Pancreas (tissue), 10 donors: ENCODE data around the gene DIP2A. TPM values are rescaled to one million over a fixed set of nuclear protein-coding genes. Genes with fewer than 3 reads are reported as not detected.
A peak's percentile ranks its signal among the peaks of the same experiment; 100 is the strongest.

Source experiments
- ATAC-seq, 4 donors: fragments of 200-7000 bp; cut with Tn5 transposase; one replicate each; pipeline versions ENCODE4 v1.8.0 to v1.9.1; 2020; ENCODE audit warnings: mild to moderate bottlenecking in 4 of 4, moderate library complexity in 4 of 4
- DNase-seq, 6 donors: peaks; one replicate each; pipeline ENCODE4 v3.0.0-alpha.2; 2020
- FAIRE-seq: peaks from 2 replicates; lab custom pipeline; 2012; peaks lifted over from hg19 to GRCh38; lab: Jason Lieb, UNC
- H3K27ac ChIP-seq, 4 donors: fragments of 200-600 bp; sonication (generic); 1 replicate in 3 of 4; 2 replicates in 1 of 4; pipeline versions ENCODE4 v1.5.0 to v1.8.0; 2020
- H3K27me3 ChIP-seq, 4 donors: fragments of 200-600 bp; one replicate each; pipeline ENCODE4 v1.8.0; 2021
- H3K36me3 ChIP-seq, 3 donors: fragments of 200-600 bp; sonication (generic) in 1 of 3; one replicate each; pipeline versions ENCODE4 v1.5.0 to v1.8.0; 2020 to 2021
- H3K4me1 ChIP-seq, 3 donors: fragments of 200-600 bp; one replicate each; pipeline ENCODE4 v1.8.0; 2021
- H3K4me3 ChIP-seq, 4 donors: fragments of 200-600 bp; sonication (generic) in 2 of 4; one replicate each; pipeline versions ENCODE4 v1.5.0 to v1.8.0; 2020 to 2021
- H3K9me3 ChIP-seq, 4 donors: fragments of 200-600 bp; one replicate each; pipeline ENCODE4 v1.8.0; 2021
- WGBS, 2 donors: extraction: QIAGEN DNeasy Blood & Tissue Kit; methylation state at CpG; one replicate each; pipeline ENCODE4 v1.1.7; 2013; 5-methylcytosine and 5-hydroxymethylcytosine counted together
- intact Hi-C, 3 donors: fragments of 100-400 bp; cut with DNase I; formaldehyde crosslinking; loops; one replicate each; pipeline versions ENCODE4 v1.11.1 to v1.14.2; 2022
- polyA plus RNA-seq, 2 donors: library from polyadenylated mRNA; stranded (reverse); fragments of 200-250 nt; gene quantifications; one replicate each; pipeline ENCODE4 v1.2.3, GENCODE V29; 2013
- total RNA-seq, 6 donors: library from RNA; stranded (reverse); fragmentation: NEBNext Ultra II Directional in 4 of 6; extraction: Animal tissue kit (Norgen Biotek cat#: 25700) in 4 of 6; gene quantifications; one replicate each; pipeline versions ENCODE4 v1.2.1 to v1.2.4, GENCODE V29; 2021 to 2023
- TF ChIP-seq, protein P1 (sequence below), 4 donors: fragments of 200-600 bp; sonication (generic) in 3 of 4; IDR thresholded peaks; one replicate each; pipeline versions ENCODE4 v1.5.0 to v1.8.0; 2021; ENCODE audit warnings: antibody characterized with exemption in 4 of 4
- donor health status: healthy with polysubstance abuse.
- donor health status: DM: no; HTN: no; CAD: no; lungs with moderate emphysema.
- donor health status: DM: no; HTN: no; CAD: no.
- donor health status: control.
- donor health status: control.
- donor health status: Bipolar disorder and iron deficiency.
- donor health status: DM: yes; HTN: yes; CAD: no.
- donor health status: DM: no; HTN: no; CAD: no.
- donor health status: DM: no; HTN: no; CAD: no.
- donor health status: DM: yes; HTN: yes; CAD: no.

DIP2A gene
- total and polyA plus RNA-seq, 8 donors: 12.1 to 28.7 (median 18.4) TPM

DNA sequence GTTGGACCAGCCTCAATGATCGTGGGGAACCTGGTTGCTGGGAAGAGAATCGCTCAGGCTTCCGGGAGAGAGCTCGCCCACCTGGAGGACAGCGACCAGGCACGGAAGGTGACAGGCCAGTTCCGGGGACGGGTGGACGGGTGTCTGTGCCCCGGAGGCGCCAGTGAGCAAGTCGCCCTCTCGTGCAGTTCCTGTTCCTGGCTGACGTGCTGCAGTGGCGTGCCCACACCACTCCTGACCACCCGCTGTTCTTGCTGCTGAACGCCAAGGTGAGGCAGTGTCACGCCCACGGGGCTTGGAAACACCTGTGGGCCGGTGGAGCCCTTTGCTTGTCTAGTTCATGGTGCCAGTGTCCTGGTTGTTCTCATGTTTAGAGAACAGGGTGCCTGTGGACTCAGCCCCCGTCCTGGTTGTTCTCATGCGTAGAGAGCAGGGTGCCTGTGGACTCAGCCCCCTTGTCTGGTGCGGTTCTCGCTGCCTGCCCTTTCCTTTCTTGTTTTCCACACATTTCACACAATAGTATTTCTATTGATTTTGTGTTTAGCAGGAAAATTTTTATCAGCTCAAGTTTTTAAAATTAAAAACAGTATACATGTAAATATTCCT is 93.0 kb downstream of the DIP2A start:
- no peaks in the 10 kb centered on the region for H3K9me3 ChIP-seq
- peaks cover 0 to 6% (median 5%) of the 10 kb centered on the region in 3 donors for H3K36me3 ChIP-seq
- H3K4me1 ChIP-seq: no peaks in the 10 kb centered on the region
- intact Hi-C loops: no loop called here
- FAIRE-seq (no peak), ATAC-seq (peak in 2 of 4 donors; percentile 55 to 70), DNase-seq (no peak)
- 91 to 94% methylated on average over 24 of the region's 24 CpGs for WGBS, 2 donors
- H3K4me3 ChIP-seq: no peak overlapping the region
- TF ChIP-seq, protein P1, sequence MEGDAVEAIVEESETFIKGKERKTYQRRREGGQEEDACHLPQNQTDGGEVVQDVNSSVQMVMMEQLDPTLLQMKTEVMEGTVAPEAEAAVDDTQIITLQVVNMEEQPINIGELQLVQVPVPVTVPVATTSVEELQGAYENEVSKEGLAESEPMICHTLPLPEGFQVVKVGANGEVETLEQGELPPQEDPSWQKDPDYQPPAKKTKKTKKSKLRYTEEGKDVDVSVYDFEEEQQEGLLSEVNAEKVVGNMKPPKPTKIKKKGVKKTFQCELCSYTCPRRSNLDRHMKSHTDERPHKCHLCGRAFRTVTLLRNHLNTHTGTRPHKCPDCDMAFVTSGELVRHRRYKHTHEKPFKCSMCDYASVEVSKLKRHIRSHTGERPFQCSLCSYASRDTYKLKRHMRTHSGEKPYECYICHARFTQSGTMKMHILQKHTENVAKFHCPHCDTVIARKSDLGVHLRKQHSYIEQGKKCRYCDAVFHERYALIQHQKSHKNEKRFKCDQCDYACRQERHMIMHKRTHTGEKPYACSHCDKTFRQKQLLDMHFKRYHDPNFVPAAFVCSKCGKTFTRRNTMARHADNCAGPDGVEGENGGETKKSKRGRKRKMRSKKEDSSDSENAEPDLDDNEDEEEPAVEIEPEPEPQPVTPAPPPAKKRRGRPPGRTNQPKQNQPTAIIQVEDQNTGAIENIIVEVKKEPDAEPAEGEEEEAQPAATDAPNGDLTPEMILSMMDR (IDR thresholded peaks at IDR 0.05): no peak
- peak overlapping the region in 2 of 4 donors; percentile 18 to 27 for H3K27ac ChIP-seq
- H3K27me3 ChIP-seq: no peaks in the 10 kb centered on the region

DNA sequence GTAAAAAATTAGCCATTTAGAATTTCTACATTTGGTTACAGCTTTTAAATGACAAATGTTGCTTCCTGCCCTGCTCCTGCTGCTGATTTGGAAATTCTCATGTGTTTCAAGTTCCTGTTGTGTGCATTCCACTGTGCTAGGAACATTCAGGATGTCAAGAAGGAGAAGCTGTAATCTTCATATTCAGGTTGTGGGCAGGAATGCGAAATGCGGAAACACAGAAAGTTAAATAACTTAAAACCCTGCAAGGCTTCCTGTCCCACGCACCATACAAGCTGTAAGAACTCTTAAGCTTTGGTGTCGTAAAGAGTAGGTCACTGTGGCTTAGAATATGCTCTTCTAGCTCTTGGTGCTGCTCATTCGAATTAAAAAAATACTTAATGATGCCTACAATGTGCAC is 93.6 kb downstream of the DIP2A start:
- intact Hi-C loops: no loop called here
- no peaks in the 10 kb centered on the region for H3K4me1 ChIP-seq
- DNase-seq (no peak), ATAC-seq (peak in 1 of 4 donors; percentile 62), FAIRE-seq (no peak)
- no peak overlapping the region for H3K27ac ChIP-seq
- TF ChIP-seq, protein P1 (IDR thresholded peaks at IDR 0.05): no peak
- H3K9me3 ChIP-seq: no peaks in the 10 kb centered on the region
- peaks cover 0 to 10% (median 6%) of the 10 kb centered on the region in 3 donors for H3K36me3 ChIP-seq
- no peak overlapping the region for H3K4me3 ChIP-seq
- WGBS, 2 donors: 86 to 87% methylated on average over 5 of the region's 5 CpGs
- H3K27me3 ChIP-seq: no peaks in the 10 kb centered on the region

DNA sequence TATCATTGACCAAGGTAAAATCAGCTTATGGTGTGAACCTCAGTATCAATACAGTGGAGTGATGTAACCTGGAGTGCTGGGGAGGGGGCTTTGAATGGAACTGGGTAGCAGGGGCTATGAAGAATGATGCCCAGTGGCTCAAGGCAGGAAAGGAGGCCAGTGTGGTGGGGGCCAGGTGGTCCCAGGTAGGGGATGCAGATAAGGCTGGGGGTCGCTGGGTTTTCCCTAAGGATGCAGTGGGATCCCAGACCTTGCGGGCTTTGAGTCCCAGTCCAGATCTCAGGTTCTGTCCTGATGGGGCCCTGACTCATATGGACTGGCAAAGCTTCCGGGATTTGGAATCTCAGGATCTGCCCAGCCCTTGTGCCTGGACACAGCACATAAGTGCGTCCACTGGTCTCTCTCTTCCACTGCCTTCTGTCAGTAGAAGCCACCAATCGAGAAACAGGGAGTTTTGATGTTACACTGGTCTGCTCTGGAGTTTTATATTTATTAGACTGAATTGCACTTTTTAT is 94.2 kb downstream of the DIP2A start:
- no peak for FAIRE-seq
- Histone ChIP-seq H3K36me3 (peaks cover 0 to 10% (median 6%) of the 10 kb centered on the region in 3 donors), H3K27ac (no peak overlapping the region)

DNA sequence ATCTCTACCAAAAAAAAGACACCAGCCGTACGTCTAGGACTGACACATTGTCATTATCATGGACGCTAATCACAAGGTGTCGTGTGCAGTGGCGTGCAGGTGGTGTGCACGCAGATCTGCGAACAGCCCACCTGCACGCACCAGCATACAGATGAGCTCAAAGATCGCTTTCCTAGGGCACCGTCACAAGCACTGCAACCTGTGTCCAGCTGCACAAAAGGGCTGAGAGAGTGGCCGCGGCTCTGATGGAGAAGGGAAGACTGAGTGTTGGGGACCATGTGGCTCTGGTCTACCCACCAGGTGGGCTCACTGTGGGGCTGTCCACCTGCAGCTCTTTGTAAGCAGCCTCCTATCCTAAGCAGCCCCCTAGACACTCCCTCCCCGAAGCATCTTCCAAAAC is 95.3 kb downstream of the DIP2A start:
- 95 to 96% methylated on average over 13 of the region's 13 CpGs for WGBS, 2 donors
- FAIRE-seq (no peak), DNase-seq (no peak), ATAC-seq (no peak)
- no peak overlapping the region for H3K27ac ChIP-seq
- H3K4me3 ChIP-seq: no peak overlapping the region
- TF ChIP-seq, protein P1 (IDR thresholded peaks at IDR 0.05): no peak
- H3K4me1 ChIP-seq: no peaks in the 10 kb centered on the region
- H3K27me3 ChIP-seq: no peaks in the 10 kb centered on the region
- no peaks in the 10 kb centered on the region for H3K9me3 ChIP-seq
- H3K36me3 ChIP-seq: peaks cover 0 to 10% (median 6%) of the 10 kb centered on the region in 3 donors
- intact Hi-C loops: no loop called here

More for the DNA sequence above, 94.2 kb downstream of the DIP2A start:
- Histone ChIP-seq H3K9me3 (no peaks in the 10 kb centered on the region), H3K4me3 (no peak overlapping the region), H3K27me3 (no peaks in the 10 kb centered on the region), H3K4me1 (no peaks in the 10 kb centered on the region)
- WGBS, 2 donors: 93 to 99% methylated on average over 5 of the region's 5 CpGs
- DNase-seq (no peak), ATAC-seq (no peak)
- intact Hi-C loops: no loop called here
- TF ChIP-seq, protein P1 (IDR thresholded peaks at IDR 0.05): no peak
